GM19397 (cell line): Measurements from ENCODE around the gene AACS.

Experiments used
- ATAC-seq: cut with Tn5 transposase; IDR thresholded peaks from one replicate; pipeline ENCODE4 v1.9.1; 2021; ENCODE audit warnings: mild to moderate bottlenecking, moderate library complexity; ENCODE audit not compliant: unreplicated experiment

The AACS gene

GRCh38 chr12:125183187-125184067 lies 118.2 kb downstream of the AACS start:
- ATAC-seq = peak; percentile 70

GRCh38 chr12:125184213-125184967 lies 119.2 kb downstream of the AACS start:
- ATAC-seq = no peak

- ATAC-seq = no peak
These were observed 120.1 kb downstream of the AACS start for GRCh38 chr12:125185311-125185739.

- ATAC-seq = peak; percentile 53
These were observed 120.7 kb downstream of the AACS start, which contains the start of gene TMEM132B for GRCh38 chr12:125185740-125186470. TSS of gene TMEM132B (plus strand) at chr12:125186386.

- no peak for ATAC-seq
These were observed 121.4 kb downstream of the AACS start for GRCh38 chr12:125186471-125187147.

- no peak for ATAC-seq
These were observed 122.0 kb downstream of the AACS start for GRCh38 chr12:125187148-125187745.

- no peak for ATAC-seq
These were observed 122.8 kb downstream of the AACS start for GRCh38 chr12:125187780-125188741.

GRCh38 chr12:125189015-125189414 lies 123.8 kb downstream of the AACS start:
- ATAC-seq = no peak

- ATAC-seq = no peak
These were observed 124.3 kb downstream of the AACS start for GRCh38 chr12:125189502-125189901.

GRCh38 chr12:125191361-125192087 lies 126.3 kb downstream of the AACS start:
- no peak for ATAC-seq

- no peak for ATAC-seq
These were observed 127.5 kb downstream of the AACS start for GRCh38 chr12:125192690-125193221.
